Adrenal gland (tissue), 5 donors: ENCODE results near the gene OR2Y1.

Experiments
- POLR2A ChIP-seq, 2 donors: fragments of 450-650 bp; IDR thresholded peaks; one replicate each; pipeline ENCODE4 v1.6.1; 2017; ENCODE audit warnings: antibody characterized with exemption in 2 of 2, mild to moderate bottlenecking in 2 of 2, moderate library complexity in 1 of 2
- TF ChIP-seq, protein P1 (sequence below), 6 experiments: fragments of 450-650 bp in 4 of 6; fragments of 200-600 bp in 2 of 6; sonication (generic) in 1 of 6; IDR thresholded peaks; 1 replicate in 5 of 6; 2 replicates in 1 of 6; pipeline versions ENCODE4 v1.5.1 to v1.8.0; 2016 to 2021; ENCODE audit warnings: antibody characterized with exemption in 6 of 6, mild to moderate bottlenecking in 2 of 6, moderate library complexity in 1 of 6
- donor health status: DM: no; HTN: no; CAD: no.

DNA sequence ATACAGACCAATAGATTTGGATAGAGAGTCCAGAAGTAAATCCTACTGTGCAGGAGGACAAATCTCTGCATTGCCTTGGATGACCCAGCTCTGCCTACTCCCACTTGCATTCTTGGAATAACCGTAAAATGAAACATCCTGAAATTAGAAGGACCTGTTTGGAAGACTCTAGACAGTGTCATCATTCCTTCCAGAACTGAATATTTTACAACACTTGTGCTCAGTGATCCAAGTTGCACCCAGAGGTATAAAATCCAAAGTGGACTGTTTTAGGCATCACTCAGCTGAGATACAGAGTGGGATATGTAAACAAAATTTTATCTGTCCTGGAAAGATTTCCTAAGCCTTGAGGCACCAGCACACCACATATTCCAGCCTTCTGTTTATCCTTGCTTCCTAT is 43.7 kb downstream of the OR2Y1 start:
- TF ChIP-seq POLR2A (IDR thresholded peaks at IDR 0.05) = no peak
- TF ChIP-seq, protein P1, sequence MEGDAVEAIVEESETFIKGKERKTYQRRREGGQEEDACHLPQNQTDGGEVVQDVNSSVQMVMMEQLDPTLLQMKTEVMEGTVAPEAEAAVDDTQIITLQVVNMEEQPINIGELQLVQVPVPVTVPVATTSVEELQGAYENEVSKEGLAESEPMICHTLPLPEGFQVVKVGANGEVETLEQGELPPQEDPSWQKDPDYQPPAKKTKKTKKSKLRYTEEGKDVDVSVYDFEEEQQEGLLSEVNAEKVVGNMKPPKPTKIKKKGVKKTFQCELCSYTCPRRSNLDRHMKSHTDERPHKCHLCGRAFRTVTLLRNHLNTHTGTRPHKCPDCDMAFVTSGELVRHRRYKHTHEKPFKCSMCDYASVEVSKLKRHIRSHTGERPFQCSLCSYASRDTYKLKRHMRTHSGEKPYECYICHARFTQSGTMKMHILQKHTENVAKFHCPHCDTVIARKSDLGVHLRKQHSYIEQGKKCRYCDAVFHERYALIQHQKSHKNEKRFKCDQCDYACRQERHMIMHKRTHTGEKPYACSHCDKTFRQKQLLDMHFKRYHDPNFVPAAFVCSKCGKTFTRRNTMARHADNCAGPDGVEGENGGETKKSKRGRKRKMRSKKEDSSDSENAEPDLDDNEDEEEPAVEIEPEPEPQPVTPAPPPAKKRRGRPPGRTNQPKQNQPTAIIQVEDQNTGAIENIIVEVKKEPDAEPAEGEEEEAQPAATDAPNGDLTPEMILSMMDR (IDR thresholded peaks at IDR 0.05) = no peak
